T-helper 2 cell treated with Interferon-gamma antibody and Interleukin-4, amounts not matched to agents 5 μg/mL and 100 μg/mL, for 36 hours (primary cell): ENCODE data around the gene GCNA.
A peak's percentile ranks its signal among the peaks of the same experiment; 100 is the strongest.
"Not testable (repeated sequence)": the region's sequence is repeated elsewhere in the genome, so short reads cannot be mapped to it uniquely, and the experiment has no call there.

ENCODE experiments used
- DNase-seq: peaks from one replicate; pipeline ENCODE4 v3.0.0; 2021; ENCODE audit warnings: low spot score
- H3K27ac Mint-ChIP-seq: one replicate; pipeline ENCODE4 v1.8.0; 2021; ENCODE audit warnings: mild to moderate bottlenecking, mixed read lengths
- H3K27me3 Mint-ChIP-seq: one replicate; pipeline ENCODE4 v1.8.0; 2021; ENCODE audit warnings: low read depth, mixed read lengths
- H3K36me3 Mint-ChIP-seq: one replicate; pipeline ENCODE4 v1.8.0; 2021; ENCODE audit warnings: low read depth, mixed read lengths
- H3K4me1 Mint-ChIP-seq: one replicate; pipeline ENCODE4 v1.8.0; 2021; ENCODE audit warnings: low read depth, mixed read lengths
- H3K4me3 Mint-ChIP-seq: one replicate; pipeline ENCODE4 v1.8.0; 2022; ENCODE audit warnings: mild to moderate bottlenecking, moderate library complexity, mixed read lengths
- H3K9me3 Mint-ChIP-seq: one replicate; pipeline ENCODE4 v1.8.0; 2021; ENCODE audit warnings: mixed read lengths

The GCNA gene

GRCh38 chrX:71543316-71543715, 34.9 kb upstream of the GCNA start:
- no peak for DNase-seq
- Mint-ChIP-seq H3K4me3 (peak overlapping the region; percentile 36), H3K27ac (peak overlapping the region; percentile 55), H3K27me3 (no peaks in the 10 kb centered on the region), H3K36me3 (peaks cover 68% of the 10 kb centered on the region), H3K9me3 (no peaks in the 10 kb centered on the region), H3K4me1 (peaks cover 48% of the 10 kb centered on the region)

- no peaks in the 10 kb centered on the region for H3K27me3 Mint-ChIP-seq
- peaks cover 60% of the 10 kb centered on the region for H3K36me3 Mint-ChIP-seq
- no peak overlapping the region for H3K4me3 Mint-ChIP-seq
- no peak overlapping the region for H3K27ac Mint-ChIP-seq
- H3K4me1 Mint-ChIP-seq: peaks cover 42% of the 10 kb centered on the region
- no peaks in the 10 kb centered on the region for H3K9me3 Mint-ChIP-seq
- DNase-seq: no peak
These were observed 32.9 kb upstream of the GCNA start for GRCh38 chrX:71545364-71545763.

GRCh38 chrX:71546879-71547278, 31.4 kb upstream of the GCNA start:
- no peak for DNase-seq
- Mint-ChIP-seq H3K9me3 (no peaks in the 10 kb centered on the region), H3K4me1 (peaks cover 36% of the 10 kb centered on the region), H3K27me3 (no peaks in the 10 kb centered on the region), H3K36me3 (peaks cover 54% of the 10 kb centered on the region), H3K27ac (no peak overlapping the region), H3K4me3 (no peak overlapping the region)

- peaks cover 50% of the 10 kb centered on the region for H3K36me3 Mint-ChIP-seq
- H3K4me3 Mint-ChIP-seq: no peak overlapping the region
- H3K9me3 Mint-ChIP-seq: no peaks in the 10 kb centered on the region
- H3K4me1 Mint-ChIP-seq: peaks cover 32% of the 10 kb centered on the region
- no peaks in the 10 kb centered on the region for H3K27me3 Mint-ChIP-seq
- no peak for DNase-seq
- H3K27ac Mint-ChIP-seq: no peak overlapping the region
These were observed 30.9 kb upstream of the GCNA start for GRCh38 chrX:71547339-71547738.

GRCh38 chrX:71549986-71550385, 28.3 kb upstream of the GCNA start:
- H3K9me3 Mint-ChIP-seq: no peaks in the 10 kb centered on the region
- H3K4me1 Mint-ChIP-seq: peaks cover 25% of the 10 kb centered on the region
- peaks cover 40% of the 10 kb centered on the region for H3K36me3 Mint-ChIP-seq
- DNase-seq: no peak
- H3K27me3 Mint-ChIP-seq: no peaks in the 10 kb centered on the region
- peak overlapping the region; percentile 49 for H3K27ac Mint-ChIP-seq
- H3K4me3 Mint-ChIP-seq: peak overlapping the region; percentile 34

GRCh38 chrX:71550578-71550977, 27.7 kb upstream of the GCNA start:
- Mint-ChIP-seq H3K36me3 (peaks cover 45% of the 10 kb centered on the region), H3K27me3 (no peaks in the 10 kb centered on the region), H3K4me1 (peaks cover 25% of the 10 kb centered on the region), H3K9me3 (no peaks in the 10 kb centered on the region), H3K27ac (peak overlapping the region; percentile 49), H3K4me3 (peak overlapping the region; percentile 34)
- no peak for DNase-seq

GRCh38 chrX:71556036-71556435, 22.2 kb upstream of the GCNA start:
- peaks cover 5% of the 10 kb centered on the region for H3K4me1 Mint-ChIP-seq
- no peak overlapping the region for H3K27ac Mint-ChIP-seq
- peaks cover 42% of the 10 kb centered on the region for H3K36me3 Mint-ChIP-seq
- no peaks in the 10 kb centered on the region for H3K27me3 Mint-ChIP-seq
- DNase-seq: no peak
- no peak overlapping the region for H3K4me3 Mint-ChIP-seq
- H3K9me3 Mint-ChIP-seq: no peaks in the 10 kb centered on the region

- peaks cover 4% of the 10 kb centered on the region for H3K4me1 Mint-ChIP-seq
- no peak overlapping the region for H3K4me3 Mint-ChIP-seq
- peaks cover 51% of the 10 kb centered on the region for H3K36me3 Mint-ChIP-seq
- H3K27ac Mint-ChIP-seq: no peak overlapping the region
- no peaks in the 10 kb centered on the region for H3K27me3 Mint-ChIP-seq
- H3K9me3 Mint-ChIP-seq: no peaks in the 10 kb centered on the region
- DNase-seq: no peak
These were observed 19.3 kb upstream of the GCNA start for GRCh38 chrX:71558920-71559319.

- H3K27me3 Mint-ChIP-seq, DNase-seq, H3K4me1 Mint-ChIP-seq, H3K9me3 Mint-ChIP-seq, H3K27ac Mint-ChIP-seq, H3K4me3 Mint-ChIP-seq: not testable (repeated sequence)
- H3K36me3 Mint-ChIP-seq: peaks cover 53% of the 10 kb centered on the region
These were observed 18.5 kb upstream of the GCNA start for GRCh38 chrX:71559773-71560172.

- Mint-ChIP-seq H3K27ac (no peak overlapping the region), H3K36me3 (peaks cover 55% of the 10 kb centered on the region), H3K27me3 (no peaks in the 10 kb centered on the region)
These were observed 14.3 kb upstream of the GCNA start for GRCh38 chrX:71563921-71564320.

GRCh38 chrX:71565474-71566041, 12.7 kb upstream of the GCNA start:
- H3K4me1 Mint-ChIP-seq: no peaks in the 10 kb centered on the region
- no peaks in the 10 kb centered on the region for H3K9me3 Mint-ChIP-seq
- H3K36me3 Mint-ChIP-seq: peaks cover 53% of the 10 kb centered on the region
- no peak overlapping the region for H3K27ac Mint-ChIP-seq
- DNase-seq: no peak
- H3K27me3 Mint-ChIP-seq: no peaks in the 10 kb centered on the region
- H3K4me3 Mint-ChIP-seq: no peak overlapping the region

More at GRCh38 chrX:71563921-71564320, 14.3 kb upstream of the GCNA start:
- no peak for DNase-seq
- H3K4me1 Mint-ChIP-seq: no peaks in the 10 kb centered on the region
- no peak overlapping the region for H3K4me3 Mint-ChIP-seq
- no peaks in the 10 kb centered on the region for H3K9me3 Mint-ChIP-seq

GRCh38 chrX:71571390-71571789, 6.8 kb upstream of the GCNA start:
- not testable (repeated sequence) for H3K27ac Mint-ChIP-seq

GRCh38 chrX:71573590-71573989, 4.6 kb upstream of the GCNA start:
- Mint-ChIP-seq H3K27me3 (no peaks in the 10 kb centered on the region), H3K36me3 (peaks cover 36% of the 10 kb centered on the region), H3K4me3 (no peak overlapping the region), H3K27ac (no peak overlapping the region), H3K4me1 (no peaks in the 10 kb centered on the region), H3K9me3 (no peaks in the 10 kb centered on the region)
- no peak for DNase-seq

More at GRCh38 chrX:71571390-71571789, 6.8 kb upstream of the GCNA start:
- H3K4me1 Mint-ChIP-seq, H3K27me3 Mint-ChIP-seq, DNase-seq, H3K4me3 Mint-ChIP-seq, H3K9me3 Mint-ChIP-seq: not testable (repeated sequence)
- peaks cover 41% of the 10 kb centered on the region for H3K36me3 Mint-ChIP-seq

- Mint-ChIP-seq H3K27ac (no peak overlapping the region), H3K9me3 (no peaks in the 10 kb centered on the region), H3K4me3 (no peak overlapping the region), H3K4me1 (no peaks in the 10 kb centered on the region), H3K36me3 (peaks cover 35% of the 10 kb centered on the region), H3K27me3 (no peaks in the 10 kb centered on the region)
- DNase-seq: no peak
These were observed 555 bp upstream of the GCNA start for GRCh38 chrX:71577682-71578081.
